ENCODE measurements around the gene DBP. TPM values are rescaled to one million over a fixed set of nuclear protein-coding genes. Genes with fewer than 3 reads are reported as not detected.

Gene DBP
- total RNA-seq, 1 donor, result 20.9 TPM

- no peak overlapping the region for H3K4me3 ChIP-seq (ENCODE audit: low read depth, low read length)
- no peak for TF ChIP-seq CTCF (IDR thresholded peaks at IDR 0.05; ENCODE audit: insufficient read depth, low read length)
- DNase-seq (ENCODE audit: low read depth), result no peak
Observed at GRCh38 chr19:48595171-48595570, 42.0 kb downstream of the DBP start.

DNA sequence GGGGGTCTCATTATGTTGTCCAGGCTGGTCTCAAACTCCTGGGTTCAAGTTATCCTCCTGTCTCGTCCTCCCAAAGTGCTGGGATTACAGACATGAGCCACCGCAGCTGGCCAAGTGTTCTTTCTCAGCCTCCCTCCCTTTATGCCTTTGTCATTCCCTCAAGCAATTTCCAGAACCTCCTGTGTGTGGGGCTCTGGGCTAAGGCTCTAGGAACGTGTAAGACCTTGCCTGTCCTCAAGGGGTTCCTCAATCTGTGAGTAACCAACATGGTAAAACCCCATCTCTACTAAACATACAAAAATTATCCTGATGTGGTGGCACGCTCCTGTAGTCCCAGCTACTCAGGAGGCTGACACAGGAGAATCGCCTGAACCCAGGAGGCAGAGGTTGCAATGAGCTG lies 46.2 kb downstream of the DBP start:
- DNase-seq (ENCODE audit: low read depth), result no peak
- no peak overlapping the region for H3K4me3 ChIP-seq (ENCODE audit: low read depth, low read length)
- TF ChIP-seq CTCF (IDR thresholded peaks at IDR 0.05; ENCODE audit: insufficient read depth, low read length), result no peak

DNA sequence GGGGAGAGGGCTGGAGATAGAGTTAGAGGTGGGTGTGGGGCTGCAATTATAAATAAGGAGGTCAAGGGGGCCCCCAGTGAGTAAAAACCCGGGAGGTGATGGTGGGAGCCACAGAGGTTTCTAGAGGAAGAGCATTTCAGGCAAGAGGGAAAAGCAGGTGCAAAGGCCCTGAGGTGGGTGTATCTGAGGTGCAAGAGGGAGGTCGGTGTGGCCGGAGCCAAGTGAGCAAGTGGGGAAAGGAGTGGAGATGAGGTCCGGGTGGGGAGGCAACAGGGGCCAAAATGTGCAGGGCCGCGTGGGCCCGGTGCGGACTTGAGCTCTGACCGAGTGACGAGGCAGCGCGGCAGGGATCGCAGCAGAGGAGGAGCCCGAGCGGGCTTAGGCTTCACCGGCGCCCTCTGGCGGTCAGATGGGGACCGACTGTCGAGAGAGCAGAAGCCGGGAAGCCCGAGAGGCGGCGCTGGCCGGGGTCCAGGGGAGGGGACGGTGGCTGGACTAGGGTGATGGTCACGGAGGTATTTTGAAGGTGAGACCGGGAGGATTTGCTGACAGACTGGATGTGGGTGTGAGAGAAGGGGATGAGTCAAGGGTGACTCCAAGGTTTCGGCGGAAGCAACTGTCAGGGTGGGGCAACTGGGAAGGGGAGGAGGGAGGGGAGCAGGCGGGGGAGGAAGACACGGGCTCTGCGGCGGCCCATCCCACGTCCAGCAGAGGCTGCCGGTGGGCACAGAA lies 48.3 kb downstream of the DBP start:
- peak overlapping the region; percentile 58 for H3K4me3 ChIP-seq (ENCODE audit: low read depth, low read length)
- peak; percentile 89 for TF ChIP-seq CTCF (IDR thresholded peaks at IDR 0.05; ENCODE audit: insufficient read depth, low read length)
- DNase-seq (ENCODE audit: low read depth), result peak; percentile 79

GRCh38 chr19:48587387-48587786 lies 49.8 kb downstream of the DBP start:
- no peak overlapping the region for H3K4me3 ChIP-seq (ENCODE audit: low read depth, low read length)
- no peak for TF ChIP-seq CTCF (IDR thresholded peaks at IDR 0.05; ENCODE audit: insufficient read depth, low read length)
- DNase-seq (ENCODE audit: low read depth), result no peak

GRCh38 chr19:48582168-48582567 lies 55.0 kb downstream of the DBP start:
- TF ChIP-seq CTCF (IDR thresholded peaks at IDR 0.05; ENCODE audit: insufficient read depth, low read length), result no peak
- no peak for DNase-seq (ENCODE audit: low read depth)
- no peak overlapping the region for H3K4me3 ChIP-seq (ENCODE audit: low read depth, low read length)

Other genes with a start within 250 kb of the DBP start
- gene KDELR1, start 245.8 kb downstream of the DBP start, total RNA-seq (ENCODE audit: low replicate concordance), result 23.7 and 140 TPM in 2 replicates
- gene GRIN2D, start 243.7 kb downstream of the DBP start, total RNA-seq (ENCODE audit: low replicate concordance), result 1.2 and 2.2 TPM in 2 replicates
- 34.1 and 34.6 TPM in 2 replicates for gene GRWD1, start 191.4 kb downstream of the DBP start, total RNA-seq (ENCODE audit: low replicate concordance)
- 0.54 and 1.3 TPM in 2 replicates for gene KCNJ14, start 181.8 kb downstream of the DBP start, total RNA-seq (ENCODE audit: low replicate concordance)
- gene CYTH2, start 168.0 kb downstream of the DBP start, total RNA-seq (ENCODE audit: low replicate concordance), result 51.3 and 107 TPM in 2 replicates
- gene LMTK3, start 125.5 kb downstream of the DBP start, total RNA-seq (ENCODE audit: low replicate concordance), result not detected in 2 replicates
- not detected in 2 replicates for gene SULT2B1, start 85.2 kb downstream of the DBP start, total RNA-seq (ENCODE audit: low replicate concordance)
- not detected in 2 replicates for gene SPACA4, start 30.6 kb downstream of the DBP start, total RNA-seq (ENCODE audit: low replicate concordance)
- gene FAM83E, start 22.3 kb downstream of the DBP start, total RNA-seq (ENCODE audit: low replicate concordance), result 0.18 TPM in 1 of 2 replicates, not detected in the other
- 1,782 and 2,036 TPM in 2 replicates for gene RPL18, start 18.2 kb downstream of the DBP start, total RNA-seq (ENCODE audit: low replicate concordance)
- 10.9 and 16.3 TPM in 2 replicates for gene SPHK2, start 17.9 kb downstream of the DBP start, total RNA-seq (ENCODE audit: low replicate concordance)
- 2.3 and 14.5 TPM in 2 replicates for gene CA11, start 8.8 kb upstream of the DBP start, total RNA-seq (ENCODE audit: low replicate concordance)
- 0.09 TPM in 1 of 2 replicates, not detected in the other for gene NTN5, start 35.6 kb upstream of the DBP start, total RNA-seq (ENCODE audit: low replicate concordance)
- gene FUT2, start 58.6 kb upstream of the DBP start, total RNA-seq (ENCODE audit: low replicate concordance), result not detected in 2 replicates
- 2.5 and 8.0 TPM in 2 replicates for gene MAMSTR, start 82.3 kb upstream of the DBP start, total RNA-seq (ENCODE audit: low replicate concordance)
- 0.16 and 0.45 TPM in 2 replicates for gene RASIP1, start 103.2 kb upstream of the DBP start, total RNA-seq (ENCODE audit: low replicate concordance)
- gene IZUMO1, start 109.5 kb upstream of the DBP start, total RNA-seq (ENCODE audit: low replicate concordance), result not detected in 2 replicates
- under 0.01 TPM in 1 of 2 replicates, not detected in the other for gene FUT1, start 115.3 kb upstream of the DBP start, total RNA-seq (ENCODE audit: low replicate concordance)
- gene FGF21, start 118.1 kb upstream of the DBP start, total RNA-seq (ENCODE audit: low replicate concordance), result not detected in 2 replicates
- 9.6 and 30.4 TPM in 2 replicates for gene BCAT2, start 173.7 kb upstream of the DBP start, total RNA-seq (ENCODE audit: low replicate concordance)
- 3.6 and 25.5 TPM in 2 replicates for gene HSD17B14, start 199.1 kb upstream of the DBP start, total RNA-seq (ENCODE audit: low replicate concordance)
- gene PLEKHA4, start 231.2 kb upstream of the DBP start, total RNA-seq (ENCODE audit: low replicate concordance), result 28.9 and 44.0 TPM in 2 replicates
- gene PPP1R15A, start 235.0 kb upstream of the DBP start, total RNA-seq (ENCODE audit: low replicate concordance), result 45.8 and 53.6 TPM in 2 replicates

Data from fibroblast of the aortic adventitia (primary cell).